PC-3 (cell line): ENCODE measurements around the gene IGF2BP2. TPM values are rescaled to one million over a fixed set of nuclear protein-coding genes. Genes with fewer than 3 reads are reported as not detected.

Experiments used
- ATAC-seq: fragments of 200-7000 bp; cut with Tn5 transposase; 2 replicates; pipeline ENCODE4 v1.9.1; 2020; ENCODE audit warnings: mild to moderate bottlenecking, moderate library complexity
- BruUV-seq: library from RNA; stranded (reverse); fragments of 400-500 nt; replicated peaks from 2 replicates; lab custom pipeline; 2021; lab: Mats Ljungman, UMichigan
- CTCF ChIA-PET: fragments of 300-600 bp; sonication (Branson Sonifier 250); formaldehyde crosslinking; loops from one replicate; lab custom pipeline; 2022; ENCODE audit warnings: antibody characterized with exemption; lab: Charles Lee
- POLR2A ChIA-PET: fragments of 300-600 bp; sonication (Branson Sonifier 250); formaldehyde crosslinking; loops from one replicate; lab custom pipeline; 2022; ENCODE audit warnings: antibody characterized with exemption; ENCODE audit not compliant: unreplicated experiment; lab: Charles Lee
- DNase-seq: peaks from one replicate; pipeline ENCODE4 v3.0.0-alpha.2; 2015
- H2AFZ ChIP-seq: fragments of 300-600 bp; sonication (generic); 2 replicates; pipeline ENCODE4 v1.6.0; 2016; ENCODE audit warnings: antibody characterized with exemption, low read length
- H3F3A ChIP-seq: fragments of 300-600 bp; sonication (generic); one replicate; pipeline ENCODE4 v1.6.0; 2017; ENCODE audit warnings: antibody characterized with exemption, low read length, control low read depth, mild to moderate bottlenecking; ENCODE audit not compliant: unreplicated experiment
- H3K27ac ChIP-seq: fragments of 300-600 bp; sonication (generic); 2 replicates; pipeline ENCODE4 v1.5.1; 2016; ENCODE audit warnings: mild to moderate bottlenecking, low read length
- H3K27me3 ChIP-seq: fragments of 300-600 bp; sonication (generic); 2 replicates; pipeline ENCODE4 v1.6.1; 2016; ENCODE audit warnings: low read length, mixed read lengths
- H3K36me3 ChIP-seq: fragments of 300-600 bp; sonication (generic); 2 replicates; pipeline ENCODE4 v1.6.1; 2016; ENCODE audit warnings: low read depth, mixed run types, low read length, mixed read lengths
- H3K4me1 ChIP-seq: fragments of 300-600 bp; sonication (generic); 2 replicates; pipeline ENCODE4 v1.5.1; 2016; ENCODE audit warnings: low read length; ENCODE audit not compliant: insufficient read depth
- H3K4me2 ChIP-seq: fragments of 300-600 bp; sonication (generic); 2 replicates; pipeline ENCODE4 v1.6.0; 2016; ENCODE audit warnings: low read length
- H3K4me3 ChIP-seq: fragments of 300-600 bp; sonication (generic); 2 replicates; pipeline ENCODE4 v1.5.1; 2016; ENCODE audit warnings: mild to moderate bottlenecking, low read length, mixed read lengths
- H3K79me2 ChIP-seq: fragments of 300-600 bp; sonication (generic); 2 replicates; pipeline ENCODE4 v1.6.1; 2017; ENCODE audit warnings: low read length, mixed read lengths
- H3K9ac ChIP-seq: fragments of 300-600 bp; sonication (generic); 2 replicates; pipeline ENCODE4 v1.6.0; 2016; ENCODE audit warnings: mild to moderate bottlenecking, low read length
- H3K9me2 ChIP-seq: fragments of 300-600 bp; sonication (generic); replicated peaks from 2 replicates; pipeline ENCODE4 v1.6.1; 2016; ENCODE audit warnings: mixed run types, low read length, mixed read lengths
- H3K9me3 ChIP-seq: fragments of 300-600 bp; sonication (generic); 2 replicates; pipeline ENCODE4 v1.6.1; 2016; ENCODE audit warnings: low read length, mixed read lengths
- H4K20me1 ChIP-seq: fragments of 300-600 bp; sonication (generic); 2 replicates; pipeline ENCODE4 v1.6.1; 2016; ENCODE audit warnings: low read length, mixed read lengths
- CTCF ChIP-seq: fragments of 300-600 bp; sonication (generic); conservative IDR thresholded peaks from 2 replicates; pipeline ENCODE4 v1.5.1; 2017; ENCODE audit warnings: antibody characterized with exemption, low read depth, mild to moderate bottlenecking, low read length
- EZH2 ChIP-seq: fragments of 300-600 bp; sonication (generic); IDR thresholded peaks from one replicate; pipeline ENCODE4 v1.6.1; 2017; ENCODE audit warnings: antibody characterized with exemption, mild to moderate bottlenecking, low read length; ENCODE audit not compliant: unreplicated experiment
- EZH2phosphoT487 ChIP-seq: fragments of 300-600 bp; sonication (generic); IDR thresholded peaks from 2 replicates; pipeline ENCODE4 v1.6.1; 2018; ENCODE audit warnings: mild to moderate bottlenecking, antibody characterized with exemption, low read length, borderline replicate concordance
- intact Hi-C: fragments of 100-400 bp; cut with micrococcal nuclease; formaldehyde crosslinking; loops from 2 replicates; pipeline ENCODE4 v1.9.0; 2023
- total RNA-seq: library from RNA; depleted of rRNA; stranded (reverse); fragments of >200 nt; gene quantifications from 2 replicates; pipeline ENCODE4 v1.2.3, GENCODE V29; 2014

Gene IGF2BP2
- total RNA-seq, 1 experiment from 2014 or later = 81.2 TPM

GRCh38 chr3:185837414-185837813 lies 12.6 kb upstream of the IGF2BP2 start:
- Histone ChIP-seq H3K4me3 (no peak overlapping the region), H3K79me2 (no peaks in the 10 kb centered on the region), H3K9ac (no peak overlapping the region), H3K9me3 (no peaks in the 10 kb centered on the region), H4K20me1 (no peaks in the 10 kb centered on the region), H3K27ac (no peak overlapping the region), H3K4me1 (peaks cover 12% of the 10 kb centered on the region), H3K9me2 (no peaks in the 10 kb centered on the region), H3K4me2 (no peak overlapping the region), H3K27me3 (no peaks in the 10 kb centered on the region), H3K36me3 (no peaks in the 10 kb centered on the region), H3F3A (no peaks in the 10 kb centered on the region), H2AFZ (no peak overlapping the region)
- ATAC-seq (no peak), DNase-seq (no peak)
- intact Hi-C loops = no loop called here
- ChIA-PET POLR2A (no interaction called here), CTCF (no interaction called here)
- BruUV-seq = no TSS peak
- no peak for TF ChIP-seq CTCF
- TF ChIP-seq EZH2phosphoT487 = no peak
- TF ChIP-seq EZH2 = no peak

GRCh38 chr3:185831990-185832389 lies 7.1 kb upstream of the IGF2BP2 start:
- Histone ChIP-seq H3F3A (no peaks in the 10 kb centered on the region), H3K4me1 (peaks cover 26% of the 10 kb centered on the region), H3K4me3 (no peak overlapping the region), H3K9ac (no peak overlapping the region), H3K4me2 (no peak overlapping the region), H3K79me2 (peaks cover 7% of the 10 kb centered on the region), H3K9me3 (no peaks in the 10 kb centered on the region), H4K20me1 (no peaks in the 10 kb centered on the region), H2AFZ (no peak overlapping the region), H3K27ac (no peak overlapping the region), H3K27me3 (no peaks in the 10 kb centered on the region), H3K36me3 (peaks cover 11% of the 10 kb centered on the region; the same call in 1 of the 2 replicates), H3K9me2 (no peaks in the 10 kb centered on the region; the same call in 1 of the 2 replicates)
- DNase-seq (no peak), ATAC-seq (no peak)
- intact Hi-C loops = loop anchor here (5.0 kb wide), 1 partner anchor 70 kb away; no protein-coding TSS in a partner anchor
- ChIA-PET POLR2A (interaction anchor here (0.7 kb wide), 1 partner anchor 55 kb away, joined by 4 read pairs; no protein-coding TSS in a partner anchor), CTCF (no interaction called here)
- TF ChIP-seq EZH2phosphoT487 (no peak), CTCF (no peak), EZH2 (no peak)
- BruUV-seq = no TSS peak

DNA sequence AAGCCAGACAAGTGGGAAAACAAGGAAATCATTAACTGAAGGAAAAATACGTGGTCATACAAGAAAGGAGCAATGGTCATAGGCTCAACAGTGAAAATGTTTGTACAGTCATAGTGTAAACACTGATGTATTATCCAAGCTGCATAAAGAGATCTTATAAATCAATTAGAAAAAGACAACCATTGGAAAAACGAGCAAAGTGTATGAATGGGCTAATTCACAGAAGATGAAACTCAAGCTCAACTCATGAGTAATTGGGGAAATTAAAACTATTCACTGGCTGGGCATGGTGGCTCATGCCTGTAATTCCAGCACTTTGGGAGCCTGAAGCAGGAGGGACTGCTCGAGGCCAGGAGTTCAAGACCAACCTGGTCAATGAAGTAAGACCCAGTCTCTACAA lies 6.4 kb upstream of the IGF2BP2 start:
- BruUV-seq = no TSS peak
- H2AFZ ChIP-seq = no peak overlapping the region
- H3K27ac ChIP-seq = peak overlapping the region; percentile 44
- H3K4me3 ChIP-seq = no peak overlapping the region
- CTCF ChIA-PET = interaction anchor here (1.1 kb wide), 1 partner anchor 113 kb away, joined by 3 read pairs; no protein-coding TSS in a partner anchor
- intact Hi-C loops = loop anchor here (5.0 kb wide), 1 partner anchor 71 kb away; no protein-coding TSS in a partner anchor
- no peaks in the 10 kb centered on the region for H3F3A ChIP-seq
- no peaks in the 10 kb centered on the region for H4K20me1 ChIP-seq
- H3K36me3 ChIP-seq = peaks cover 12% of the 10 kb centered on the region; the same call in 1 of the 2 replicates
- H3K9ac ChIP-seq = no peak overlapping the region
- H3K9me2 ChIP-seq = no peaks in the 10 kb centered on the region; the same call in 1 of the 2 replicates
- H3K27me3 ChIP-seq = no peaks in the 10 kb centered on the region
- H3K9me3 ChIP-seq = no peaks in the 10 kb centered on the region
- DNase-seq = peak; percentile 54
- H3K4me1 ChIP-seq = peaks cover 32% of the 10 kb centered on the region
- H3K79me2 ChIP-seq = peaks cover 15% of the 10 kb centered on the region
- TF ChIP-seq CTCF (no peak), EZH2phosphoT487 (no peak), EZH2 (no peak)
- POLR2A ChIA-PET = no interaction called here
- peak; percentile 66 for ATAC-seq
- H3K4me2 ChIP-seq = no peak overlapping the region
